Renal pelvis (tissue), 4 donors: Measurements from ENCODE around the gene SLC44A5. TPM values are rescaled to one million over a fixed set of nuclear protein-coding genes. Genes with fewer than 3 reads are reported as not detected.
"Not testable (repeated sequence)": the region's sequence is repeated elsewhere in the genome, so short reads cannot be mapped to it uniquely, and the experiment has no call there.

ENCODE experiments used
- DNase-seq: peaks from one replicate; pipeline ENCODE4 v3.0.0-alpha.2; 2013
- polyA plus RNA-seq, 3 donors: library from polyadenylated mRNA; unstranded; fragments of 120-200 nt; gene quantifications; one replicate each; pipeline ENCODE4 v1.2.1, GENCODE V29; 2013; ENCODE audit not compliant: insufficient read length in 3 of 3

Gene SLC44A5
- polyA plus RNA-seq, 3 donors = 9.6 to 19.9 (median 14.2) TPM

- not testable (repeated sequence) for DNase-seq
These were observed 429.5 kb downstream of the SLC44A5 start for GRCh38 chr1:75181214-75181955.

- no peak for DNase-seq
These were observed 436.7 kb downstream of the SLC44A5 start for GRCh38 chr1:75174031-75174760.

GRCh38 chr1:75172556-75172955, 438.4 kb downstream of the SLC44A5 start:
- no peak for DNase-seq

GRCh38 chr1:75171876-75172275, 439.0 kb downstream of the SLC44A5 start:
- no peak for DNase-seq

- no peak for DNase-seq
These were observed 439.9 kb downstream of the SLC44A5 start for GRCh38 chr1:75170981-75171380.

- DNase-seq = no peak
These were observed 440.9 kb downstream of the SLC44A5 start for GRCh38 chr1:75170011-75170410.

GRCh38 chr1:75166821-75167220, 444.1 kb downstream of the SLC44A5 start:
- DNase-seq = no peak

GRCh38 chr1:75165264-75165663, 445.6 kb downstream of the SLC44A5 start:
- no peak for DNase-seq

- no peak for DNase-seq
These were observed 451.8 kb downstream of the SLC44A5 start for GRCh38 chr1:75159154-75159553.

Other genes starting within 250 kb of the SLC44A5 start
- gene ACADM, start 113.6 kb upstream of the SLC44A5 start, polyA plus RNA-seq = 100 to 1,000 TPM in 2 of 3 donors, 10 to 100 TPM in 1; 97.0 to 132 (median 115) TPM
- gene RABGGTB, start 175.1 kb upstream of the SLC44A5 start, polyA plus RNA-seq = 100 to 1,000 TPM in 1 of 3 donors, 10 to 100 TPM in 2; 77.0 to 101 (median 95.3) TPM
- under 1 TPM; 0.21 to 0.79 (median 0.70) TPM for gene MSH4, start 185.8 kb upstream of the SLC44A5 start, polyA plus RNA-seq